Ecto neural progenitor cell (in vitro differentiated cells): ENCODE data around the gene PPM1J.

Experiments
- DNase-seq: peaks from one replicate; pipeline ENCODE4 v3.0.0-alpha.2; 2018; ENCODE audit warnings: low spot score

Gene PPM1J

DNA sequence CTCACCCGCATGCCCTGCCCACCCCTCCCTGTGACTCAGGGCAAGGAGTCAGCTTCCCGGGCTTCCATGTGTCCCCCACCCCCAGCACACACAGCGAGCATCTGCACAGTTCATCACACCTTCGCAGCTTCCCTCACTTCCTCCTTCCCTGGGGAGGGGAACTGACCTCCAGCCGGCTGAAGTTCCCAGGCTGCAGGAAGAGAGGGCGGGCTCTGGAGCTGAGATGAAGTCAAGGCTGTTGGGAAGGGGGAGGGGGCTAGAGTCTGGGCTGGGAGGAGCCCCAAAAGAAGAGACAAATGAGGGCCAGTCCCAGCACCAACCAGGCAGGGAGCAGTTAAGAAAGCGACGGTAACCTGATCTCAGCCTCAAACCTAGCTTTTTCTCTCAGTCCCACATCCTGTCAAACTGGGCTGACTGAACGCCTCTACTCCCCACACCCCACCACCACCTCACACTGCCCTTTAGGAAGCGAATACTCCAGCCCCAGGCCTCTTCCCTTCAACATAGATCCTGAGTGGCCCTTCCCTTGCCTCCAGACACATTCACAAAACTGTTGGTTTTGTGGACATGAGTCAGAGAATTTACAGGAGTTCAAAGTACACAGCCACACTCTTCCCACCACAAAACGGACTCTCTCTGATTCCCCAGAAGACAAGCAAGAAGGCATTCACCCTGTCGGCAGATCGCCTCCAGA, 10.1 kb downstream of the PPM1J start:
- peak; percentile 88 for DNase-seq

DNA sequence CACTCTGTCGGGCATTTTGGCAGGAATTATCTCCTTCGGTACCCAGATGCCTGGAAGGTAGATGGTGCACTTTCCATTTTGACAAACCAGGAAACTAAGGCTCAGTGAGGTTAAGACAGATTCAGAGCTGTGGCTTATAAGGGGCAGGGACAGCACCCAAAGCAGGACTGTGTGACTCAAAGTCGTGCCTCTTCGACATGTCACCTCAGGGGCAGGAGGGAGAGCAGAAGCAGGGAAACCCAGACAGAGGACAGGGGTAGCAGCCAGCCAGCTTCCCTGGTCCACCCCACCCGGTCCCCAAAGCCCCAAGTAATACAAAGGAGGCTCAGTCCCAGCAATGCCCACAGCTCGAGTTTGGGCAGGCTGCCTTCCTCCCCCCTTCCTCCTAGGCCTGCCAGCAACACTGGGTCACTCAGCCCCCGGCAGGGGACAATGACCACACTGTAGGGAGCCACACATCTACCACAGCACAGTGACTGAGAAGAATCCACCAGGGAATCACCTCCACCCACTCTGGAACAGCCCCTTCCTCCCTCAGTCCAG, 10.7 kb downstream of the PPM1J start:
- DNase-seq, result no peak

DNA sequence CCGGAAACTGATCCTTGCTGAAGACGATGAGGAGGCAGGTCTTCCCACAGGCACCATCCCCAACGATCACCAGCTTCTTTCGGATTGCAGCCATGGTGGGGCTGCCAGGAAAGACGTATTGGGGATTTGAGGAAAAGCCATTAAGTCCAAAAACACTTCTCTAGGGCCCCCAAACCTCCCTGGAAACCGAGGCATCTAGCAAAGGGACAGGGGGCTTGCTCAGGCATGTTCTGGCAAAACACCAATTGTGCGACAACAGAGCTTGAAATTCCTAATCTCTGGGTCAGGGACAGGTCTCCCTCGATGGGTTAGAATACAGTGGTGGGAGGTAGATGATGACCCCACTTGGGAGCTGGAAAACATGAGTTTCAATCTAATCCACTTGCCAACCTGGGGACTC, 11.4 kb downstream of the PPM1J start:
- no peak for DNase-seq

DNA sequence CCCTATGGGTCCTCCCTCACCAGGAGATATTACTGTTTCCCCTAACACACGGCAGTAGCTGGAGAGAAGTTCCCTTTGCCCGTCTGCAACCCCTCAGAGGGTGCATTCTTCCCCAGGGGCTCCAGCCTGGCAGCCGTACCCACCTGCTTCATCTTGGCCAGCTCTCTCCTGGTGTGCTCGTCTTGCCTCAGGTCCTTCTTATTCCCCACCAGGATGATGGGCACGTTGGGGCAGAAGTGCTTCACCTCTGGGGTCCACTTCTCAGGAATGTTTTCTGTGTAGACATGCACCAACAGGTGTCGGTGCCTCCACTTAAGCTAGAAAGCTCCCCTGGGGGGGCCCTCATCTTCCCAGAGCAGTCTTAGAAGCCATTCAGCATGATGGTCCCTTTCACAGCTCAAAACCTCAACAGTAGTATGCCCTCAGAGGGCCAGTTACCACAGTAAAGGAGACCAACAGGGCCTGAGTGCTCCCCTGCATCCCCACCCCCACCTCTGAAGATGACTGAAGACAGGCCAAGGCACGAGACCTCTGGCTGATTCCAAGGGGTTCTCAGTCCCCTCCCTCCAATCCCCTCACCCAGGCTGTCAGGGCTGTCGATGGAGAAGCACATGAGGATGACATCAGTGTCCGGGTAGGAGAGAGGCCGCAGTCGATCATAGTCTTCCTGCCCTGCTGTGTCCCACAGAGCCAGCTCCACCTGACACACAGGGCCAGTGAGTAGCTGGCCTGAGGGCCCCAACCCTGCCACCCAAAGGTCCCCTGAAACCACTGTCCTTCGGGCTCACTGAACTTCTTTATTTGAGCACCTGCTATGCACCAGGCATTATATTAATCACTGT, 12.5 kb downstream of the PPM1J start:
- no peak for DNase-seq

DNA sequence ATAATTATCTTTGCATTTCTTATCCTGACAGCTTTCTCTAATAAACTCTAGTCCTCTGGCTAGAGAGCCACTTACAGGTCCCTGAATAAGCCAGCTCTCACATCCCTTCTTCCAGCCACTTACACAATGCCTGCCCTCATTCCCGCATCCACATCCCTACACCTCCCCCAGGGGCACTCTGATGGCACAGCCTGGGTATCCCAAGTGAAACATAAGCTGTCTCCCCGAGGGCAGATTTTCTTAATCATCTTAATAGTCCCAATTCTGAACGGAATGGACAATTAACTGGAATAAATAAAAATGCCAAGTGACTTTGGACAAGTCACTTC, 13.1 kb downstream of the PPM1J start:
- no peak for DNase-seq

DNA sequence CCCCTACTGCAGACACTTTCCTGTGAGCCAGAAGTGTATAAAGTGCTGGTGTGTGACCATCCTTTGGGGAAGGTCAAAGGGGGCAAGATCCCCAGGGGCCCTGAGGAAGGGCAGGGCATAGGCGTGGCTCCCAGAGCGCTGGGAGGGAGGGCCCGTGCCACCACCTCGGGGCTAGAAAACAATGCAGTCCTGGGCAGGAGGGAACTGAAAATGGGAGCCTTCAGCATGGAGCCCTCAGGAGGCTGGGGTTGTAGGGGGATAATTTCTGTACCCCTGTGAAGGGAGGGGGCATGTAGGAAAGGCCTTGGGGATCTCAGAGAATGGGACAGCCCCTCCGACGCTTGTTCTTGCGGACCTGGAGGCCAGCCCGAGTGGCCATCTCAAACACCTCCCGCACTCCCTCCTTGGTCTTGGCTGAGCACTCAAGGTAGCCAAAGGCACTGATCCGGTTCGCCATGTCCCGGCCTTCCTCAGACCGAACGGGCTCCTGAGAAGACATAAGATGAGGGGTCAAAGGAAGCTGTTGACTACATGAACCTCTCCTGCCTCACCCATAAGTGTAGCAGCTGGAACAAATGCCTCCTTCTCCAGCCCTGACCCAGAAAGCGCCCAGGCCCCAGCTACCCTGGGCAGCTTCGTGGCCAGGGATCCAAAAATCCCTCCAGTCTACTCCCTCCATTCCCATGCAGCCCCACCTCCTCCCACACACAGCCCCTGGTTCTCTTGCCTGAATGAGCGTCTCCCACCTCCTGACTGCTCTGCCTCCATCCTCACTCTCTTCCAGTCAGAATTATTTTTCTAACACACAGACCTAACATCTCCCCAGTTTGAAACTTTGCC, 13.7 kb downstream of the PPM1J start:
- no peak for DNase-seq

DNA sequence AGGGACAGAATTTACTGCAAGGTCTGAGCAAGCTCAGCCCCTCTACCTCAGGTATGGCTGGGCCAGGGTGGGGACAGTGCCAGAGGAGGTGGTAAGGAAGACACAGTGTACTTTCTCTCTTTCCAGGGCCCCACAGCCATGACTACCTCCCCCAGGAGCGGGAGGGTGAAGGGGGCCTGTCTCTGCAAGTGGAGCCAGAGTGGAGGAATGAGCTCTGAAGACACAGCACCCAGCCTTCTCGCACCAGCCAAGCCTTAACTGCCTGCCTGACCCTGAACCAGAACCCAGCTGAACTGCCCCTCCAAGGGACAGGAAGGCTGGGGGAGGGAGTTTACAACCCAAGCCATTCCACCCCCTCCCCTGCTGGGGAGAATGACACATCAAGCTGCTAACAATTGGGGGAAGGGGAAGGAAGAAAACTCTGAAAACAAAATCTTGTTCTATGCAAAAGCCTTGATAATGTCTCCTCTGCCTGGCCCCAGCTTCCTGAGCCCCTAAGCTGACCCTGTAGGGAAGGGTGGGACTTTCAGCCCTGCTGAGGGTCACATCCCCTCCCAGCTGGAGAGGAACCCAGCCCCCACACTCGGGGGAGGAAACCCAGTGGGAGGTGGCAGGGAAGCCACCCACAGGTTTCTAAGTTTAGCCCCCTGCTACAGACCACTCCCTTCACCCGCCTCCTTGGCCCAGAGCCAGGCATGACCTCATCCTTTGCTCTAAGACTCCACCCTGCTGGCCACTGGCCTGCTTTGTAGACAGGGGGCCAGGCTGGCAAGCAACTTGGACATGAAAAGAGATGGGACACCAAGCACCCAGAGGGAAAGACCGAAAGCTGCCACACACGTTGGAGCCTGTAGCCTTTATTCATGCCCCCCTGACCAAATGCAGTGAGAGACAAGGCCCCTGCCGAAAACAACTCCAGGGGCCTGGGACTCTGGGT, 14.6 kb downstream of the PPM1J start:
- no peak for DNase-seq

DNA sequence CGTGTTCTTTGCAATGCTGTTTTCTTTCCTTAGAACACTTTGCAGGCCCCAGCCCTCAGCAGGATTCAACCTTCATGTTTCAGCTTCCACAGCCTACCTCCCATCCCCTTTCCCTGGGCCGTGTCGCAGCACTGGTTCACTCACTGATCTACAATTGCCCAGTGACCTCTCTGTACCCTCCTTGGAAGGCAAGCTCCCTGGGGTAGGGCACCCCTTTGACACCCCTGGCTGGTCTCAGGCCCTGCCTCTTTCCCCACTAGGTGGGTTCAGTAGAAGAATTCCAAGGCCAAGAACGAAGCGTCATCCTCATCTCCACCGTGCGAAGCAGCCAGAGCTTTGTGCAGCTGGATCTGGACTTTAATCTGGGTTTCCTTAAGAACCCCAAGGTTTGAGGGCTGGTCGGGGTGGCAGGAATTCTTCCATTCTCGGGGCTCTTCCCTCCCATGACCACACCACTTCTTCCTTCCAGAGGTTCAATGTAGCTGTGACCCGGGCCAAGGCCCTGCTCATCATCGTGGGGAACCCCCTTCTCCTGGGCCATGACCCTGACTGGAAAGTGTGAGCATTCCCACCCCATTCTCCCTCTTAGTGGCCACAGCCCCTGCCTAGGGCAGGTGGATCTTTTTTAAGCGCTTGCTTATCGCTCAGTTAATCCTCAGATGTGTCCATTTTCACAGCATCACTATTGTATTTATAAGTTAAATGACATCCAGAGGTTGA, 15.5 kb downstream of the PPM1J start:
- no peak for DNase-seq

DNA sequence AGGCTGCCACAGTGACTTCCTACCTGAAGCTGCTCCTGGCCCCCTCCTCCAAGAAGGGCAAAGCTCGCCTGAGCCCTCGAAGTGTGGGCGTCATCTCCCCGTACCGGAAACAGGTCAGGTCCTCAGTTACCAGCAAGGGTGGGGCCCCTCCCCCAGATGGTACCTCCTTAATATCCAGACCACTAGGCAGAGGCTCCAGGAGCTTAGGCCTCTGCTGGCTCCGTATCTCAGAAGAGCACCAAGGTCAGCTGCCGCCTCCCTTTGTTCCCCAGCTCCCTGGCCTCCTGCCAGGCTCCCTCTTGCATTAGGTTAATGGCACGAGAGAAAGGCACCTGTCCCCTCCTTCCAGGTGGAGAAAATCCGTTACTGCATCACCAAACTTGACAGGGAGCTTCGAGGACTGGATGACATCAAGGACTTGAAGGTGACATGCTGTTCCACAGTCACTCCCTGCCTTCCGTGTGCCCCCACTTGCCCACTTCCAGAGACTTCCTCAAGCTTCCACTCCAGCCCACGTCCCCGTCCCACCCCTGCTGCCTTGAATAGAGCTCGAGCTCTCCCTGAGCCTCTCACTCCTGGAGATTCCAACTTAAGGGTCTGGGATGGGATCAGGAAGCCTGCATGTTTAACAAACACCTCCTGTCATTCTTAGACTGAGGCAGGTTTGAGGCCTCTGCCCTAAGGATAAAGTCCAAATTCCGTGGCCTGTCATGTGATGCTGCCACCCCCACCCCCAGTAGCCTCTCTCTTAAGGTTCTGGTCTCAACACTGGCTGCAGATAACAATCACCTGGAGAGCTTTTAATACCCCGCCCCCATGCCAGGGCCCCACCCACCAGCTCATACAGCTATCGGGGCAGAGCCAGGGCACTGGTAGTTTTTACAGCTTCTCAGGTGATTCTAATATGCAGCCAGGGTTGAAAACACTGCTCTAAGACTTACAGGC, 16.5 kb downstream of the PPM1J start:
- DNase-seq, result no peak

DNA sequence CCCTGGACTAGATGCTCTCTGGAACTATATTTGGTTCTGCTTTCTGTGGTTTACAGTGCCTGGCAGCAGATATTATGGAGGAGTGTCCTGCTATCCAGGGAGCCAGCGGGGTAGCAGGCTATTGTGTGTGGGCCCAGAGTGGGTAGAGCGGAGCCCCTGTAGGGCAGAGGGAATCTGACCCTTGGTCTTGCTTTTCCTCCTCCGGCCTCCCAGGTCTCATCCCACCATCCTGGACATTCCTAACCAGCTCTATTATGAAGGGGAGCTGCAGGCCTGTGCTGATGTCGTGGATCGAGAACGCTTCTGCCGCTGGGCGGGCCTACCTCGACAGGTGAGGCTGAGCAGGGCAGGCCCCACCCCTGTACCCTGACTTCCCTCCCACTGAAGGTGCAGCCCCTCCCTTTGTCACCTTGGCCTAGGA, 17.3 kb downstream of the PPM1J start:
- no peak for DNase-seq

DNA sequence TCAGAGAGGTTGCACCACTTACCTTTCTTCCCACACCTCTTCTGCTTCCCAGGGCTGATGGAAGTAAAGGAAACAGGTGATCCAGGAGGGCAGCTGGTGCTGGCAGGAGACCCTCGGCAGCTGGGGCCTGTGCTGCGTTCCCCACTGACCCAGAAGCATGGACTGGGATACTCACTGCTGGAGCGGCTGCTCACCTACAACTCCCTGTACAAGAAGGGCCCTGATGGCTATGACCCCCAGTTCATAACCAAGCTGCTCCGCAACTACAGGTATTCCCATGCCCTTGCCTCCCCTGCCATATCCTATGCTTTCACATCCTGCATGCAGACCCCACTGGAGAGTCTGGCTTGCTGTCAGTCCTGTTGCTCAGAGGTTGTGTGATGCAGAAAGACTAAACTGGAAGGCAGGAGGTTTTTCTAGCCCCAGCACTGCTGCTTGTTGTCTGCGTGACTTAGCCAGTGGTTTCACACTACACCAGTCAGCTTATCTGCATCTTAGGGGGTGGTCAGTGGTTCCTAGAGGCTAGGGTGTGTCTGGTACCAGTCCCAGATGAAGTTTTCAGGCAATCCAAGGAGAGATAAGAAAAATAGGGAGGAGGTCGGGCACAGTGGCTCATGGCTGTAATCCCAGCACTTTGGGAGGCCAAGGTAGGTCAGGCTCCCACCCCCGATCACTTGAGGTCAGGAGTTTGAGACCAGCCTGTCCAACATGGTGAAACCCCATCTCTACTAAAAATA, 18.4 kb downstream of the PPM1J start:
- peak; percentile 34 for DNase-seq

DNA sequence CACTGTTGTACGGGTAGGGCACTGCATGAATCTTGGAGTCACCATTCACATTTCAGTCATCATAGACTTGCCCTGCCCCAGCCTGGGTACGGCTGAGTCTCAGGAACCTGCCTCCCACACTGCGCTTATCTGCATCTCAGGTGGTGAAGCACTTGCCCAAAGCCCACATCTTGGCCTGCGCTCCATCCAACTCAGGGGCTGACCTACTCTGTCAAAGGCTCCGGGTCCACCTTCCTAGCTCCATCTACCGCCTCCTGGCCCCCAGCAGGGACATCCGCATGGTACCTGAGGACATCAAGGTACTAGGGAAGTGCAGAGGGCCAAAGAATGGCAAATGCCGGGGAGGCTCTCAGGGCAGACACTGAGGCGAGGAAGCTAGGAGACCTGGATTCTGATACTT, 19.9 kb downstream of the PPM1J start:
- DNase-seq, result no peak

DNA sequence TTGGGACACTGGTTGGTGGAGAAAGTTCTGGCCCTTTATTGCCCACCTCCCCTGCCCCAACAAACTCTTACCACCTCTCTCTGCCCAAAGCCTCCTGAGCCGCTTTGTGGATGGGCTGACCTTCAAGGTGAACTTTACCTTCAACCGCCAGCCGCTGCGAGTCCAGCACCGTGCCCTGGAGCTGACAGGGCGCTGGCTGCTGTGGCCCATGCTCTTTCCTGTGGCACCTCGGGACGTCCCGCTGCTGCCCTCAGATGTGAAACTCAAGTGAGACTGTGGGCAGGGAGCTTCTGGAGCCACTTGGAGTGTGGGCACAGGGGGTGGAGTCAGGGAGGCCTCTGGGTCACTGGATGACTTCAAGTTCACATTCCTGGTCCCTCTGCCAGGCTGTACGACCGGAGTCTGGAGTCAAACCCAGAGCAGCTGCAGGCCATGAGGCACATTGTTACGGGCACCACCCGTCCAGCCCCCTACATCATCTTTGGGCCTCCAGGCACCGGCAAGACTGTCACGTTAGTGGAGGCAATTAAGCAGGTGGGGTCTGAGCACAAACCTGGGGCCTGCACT, 20.7 kb downstream of the PPM1J start:
- no peak for DNase-seq

DNA sequence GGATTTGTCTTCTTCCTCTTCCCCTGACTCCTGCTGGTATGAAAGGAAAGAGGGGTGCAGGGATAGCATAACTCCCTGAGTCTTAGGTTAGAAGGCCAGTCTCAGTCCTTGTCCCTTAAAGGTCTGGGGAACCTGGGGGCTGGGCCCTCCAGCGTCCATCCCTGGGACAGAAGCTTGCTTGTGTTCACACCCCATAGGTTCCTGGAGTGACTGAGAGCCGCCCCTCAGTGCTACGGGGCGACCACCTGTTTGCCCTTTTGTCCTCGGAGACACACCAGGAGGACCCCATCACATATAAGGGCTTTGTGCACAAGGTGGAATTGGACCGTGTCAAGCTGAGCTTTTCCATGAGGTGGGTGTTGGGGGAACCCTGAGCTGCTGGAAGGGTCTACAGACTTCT, 21.3 kb downstream of the PPM1J start:
- DNase-seq, result no peak

DNA sequence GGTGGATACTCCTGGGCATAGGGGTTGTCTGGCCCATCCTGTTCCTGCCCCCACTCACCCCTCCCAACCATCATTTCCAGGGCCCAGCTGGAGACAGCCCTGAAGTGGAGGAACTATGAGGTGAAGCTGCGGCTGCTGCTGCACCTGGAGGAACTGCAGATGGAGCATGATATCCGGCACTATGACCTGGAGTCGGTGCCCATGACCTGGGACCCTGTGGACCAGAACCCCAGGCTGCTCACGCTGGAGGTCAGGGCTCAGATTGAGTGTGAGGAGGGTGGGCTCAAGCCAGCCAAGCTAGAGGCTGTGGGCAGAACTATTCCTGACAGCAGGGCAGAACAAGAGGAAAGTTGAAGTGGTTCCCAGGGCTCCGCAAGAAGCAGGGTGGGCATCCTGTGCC, 22.5 kb downstream of the PPM1J start:
- no peak for DNase-seq

DNA sequence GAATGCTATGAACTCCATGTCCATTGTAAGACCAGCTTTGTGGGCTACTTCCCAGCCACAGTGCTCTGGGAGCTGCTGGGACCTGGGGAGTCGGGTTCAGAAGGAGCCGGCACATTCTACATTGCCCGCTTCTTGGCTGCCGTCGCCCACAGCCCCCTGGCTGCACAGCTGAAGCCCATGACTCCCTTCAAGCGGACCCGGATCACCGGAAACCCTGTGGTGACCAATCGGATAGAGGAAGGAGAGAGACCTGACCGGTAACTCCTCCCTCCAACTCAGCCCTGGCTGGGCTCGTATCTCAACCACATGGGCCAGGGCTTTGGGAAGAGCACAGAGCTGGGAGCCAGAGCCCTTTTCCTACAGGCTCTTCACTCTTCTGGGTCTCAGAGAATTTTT, 25.3 kb downstream of the PPM1J start:
- no peak for DNase-seq

DNA sequence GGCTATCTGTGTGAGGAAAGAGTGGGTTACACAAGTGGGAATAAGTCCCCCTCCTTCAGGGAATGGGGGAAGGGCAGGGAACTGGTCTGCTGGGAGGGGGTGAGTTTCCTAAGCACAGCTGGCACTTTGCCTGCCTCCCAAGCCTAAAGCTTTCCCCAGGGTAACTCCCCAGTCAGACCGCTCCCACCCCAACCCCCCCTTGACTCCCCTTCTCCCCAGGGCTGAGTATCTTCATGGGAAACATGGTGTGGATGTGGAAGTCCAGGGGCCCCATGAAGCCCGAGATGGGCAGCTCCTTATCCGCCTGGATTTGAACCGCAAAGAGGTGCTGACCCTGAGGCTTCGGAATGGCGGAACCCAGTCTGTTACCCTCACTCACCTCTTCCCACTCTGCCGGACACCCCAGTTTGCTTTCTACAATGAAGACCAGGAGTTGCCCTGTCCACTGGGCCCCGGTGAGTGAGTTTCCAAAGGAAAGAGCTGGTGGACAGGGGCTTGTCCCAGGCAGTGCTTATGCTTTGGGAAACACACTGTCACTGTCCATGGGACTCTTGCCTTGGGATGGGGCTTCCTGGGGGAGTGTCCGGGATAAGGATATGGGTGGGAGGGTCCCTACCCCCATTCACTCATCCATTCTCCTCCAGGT, 25.8 kb downstream of the PPM1J start:
- no peak for DNase-seq

DNA sequence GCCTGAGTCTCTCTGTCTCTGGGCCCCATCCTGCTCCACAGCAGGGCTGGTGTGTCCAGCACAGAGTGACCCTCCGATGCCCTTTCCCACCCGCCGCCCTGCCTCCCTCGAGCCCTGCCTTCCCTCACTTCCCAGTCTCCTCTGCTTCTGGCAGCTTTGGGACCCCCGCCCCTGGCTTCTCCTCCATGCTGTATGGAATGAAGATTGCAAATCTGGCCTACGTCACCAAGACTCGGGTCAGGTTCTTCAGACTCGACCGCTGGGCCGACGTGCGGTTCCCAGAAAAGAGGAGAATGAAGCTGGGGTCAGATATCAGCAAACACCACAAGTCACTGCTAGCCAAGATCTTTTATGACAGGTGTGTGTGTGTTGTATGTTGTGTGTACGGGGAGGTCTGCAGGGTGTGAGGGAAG, 26.3 kb downstream of the PPM1J start:
- peak; percentile 36 for DNase-seq
